ENCODE data around the gene C1QTNF3.

The C1QTNF3 gene

GRCh38 chr5:33973271-33973670 lies 69.7 kb downstream of the C1QTNF3 start:
- Histone ChIP-seq H3K23ac (ENCODE audit: low read length in 2 of 2) (no peak overlapping the region), H3K14ac (ENCODE audit: low read length in 2 of 2) (no peak overlapping the region), H3K36me3 (ENCODE audit: control insufficient read depth in 1 of 2, insufficient read depth in 2 of 2, low read depth in 1 of 2, low read length in 2 of 2) (no peaks in the 10 kb centered on the region), H3K4ac (ENCODE audit: low read depth in 1 of 2, low read length in 2 of 2) (no peak overlapping the region), H2BK15ac (ENCODE audit: low read depth, poor library complexity, severe bottlenecking) (no peak overlapping the region), H3K27me3 (ENCODE audit: control insufficient read depth in 1 of 2, insufficient read depth in 1 of 2, low read length in 2 of 2) (no peaks in the 10 kb centered on the region), H3K4me3 (ENCODE audit: insufficient read depth in 1 of 2, low read depth in 1 of 2, low read length in 2 of 2) (no peak overlapping the region), H2AFZ (ENCODE audit: low read depth, low read length) (no peak overlapping the region), H3K4me2 (ENCODE audit: low read length, poor library complexity, severe bottlenecking) (no peak overlapping the region), H2BK120ac (ENCODE audit: low read depth, low read length) (no peak overlapping the region), H3K4me1 (ENCODE audit: control insufficient read depth, insufficient read depth, low read depth, low read length) (no peaks in the 10 kb centered on the region), H4K8ac (ENCODE audit: low read length) (no peak overlapping the region), H2BK12ac (ENCODE audit: low read length in 2 of 2) (no peak overlapping the region), H3K18ac (ENCODE audit: low read depth in 1 of 2, low read length in 2 of 2) (no peak overlapping the region), H4K91ac (ENCODE audit: low read length) (no peak overlapping the region), H3K9ac (ENCODE audit: low read length) (no peak overlapping the region), H2BK5ac (ENCODE audit: low read depth, low read length, poor library complexity, severe bottlenecking) (no peak overlapping the region), H3K27ac (ENCODE audit: low read length, poor library complexity, severe bottlenecking) (no peak overlapping the region), H3K9me3 (ENCODE audit: control insufficient read depth, low read length) (no peaks in the 10 kb centered on the region), H2AK5ac (ENCODE audit: low read length, severe bottlenecking) (no peak overlapping the region), H3K79me1 (replicated peaks; ENCODE audit: low read length, poor library complexity, severe bottlenecking) (no peaks in the 10 kb centered on the region)
- no peak for DNase-seq
- 100% methylated on average over 2 of the region's 2 CpGs for WGBS

GRCh38 chr5:33969572-33970452 lies 73.2 kb downstream of the C1QTNF3 start:
- Histone ChIP-seq H3K27ac (ENCODE audit: low read length, poor library complexity, severe bottlenecking) (no peak overlapping the region), H3K4me1 (ENCODE audit: control insufficient read depth, insufficient read depth, low read depth, low read length) (no peaks in the 10 kb centered on the region)
- WGBS, result 55% methylated on average over 10 of the region's 10 CpGs

DNA sequence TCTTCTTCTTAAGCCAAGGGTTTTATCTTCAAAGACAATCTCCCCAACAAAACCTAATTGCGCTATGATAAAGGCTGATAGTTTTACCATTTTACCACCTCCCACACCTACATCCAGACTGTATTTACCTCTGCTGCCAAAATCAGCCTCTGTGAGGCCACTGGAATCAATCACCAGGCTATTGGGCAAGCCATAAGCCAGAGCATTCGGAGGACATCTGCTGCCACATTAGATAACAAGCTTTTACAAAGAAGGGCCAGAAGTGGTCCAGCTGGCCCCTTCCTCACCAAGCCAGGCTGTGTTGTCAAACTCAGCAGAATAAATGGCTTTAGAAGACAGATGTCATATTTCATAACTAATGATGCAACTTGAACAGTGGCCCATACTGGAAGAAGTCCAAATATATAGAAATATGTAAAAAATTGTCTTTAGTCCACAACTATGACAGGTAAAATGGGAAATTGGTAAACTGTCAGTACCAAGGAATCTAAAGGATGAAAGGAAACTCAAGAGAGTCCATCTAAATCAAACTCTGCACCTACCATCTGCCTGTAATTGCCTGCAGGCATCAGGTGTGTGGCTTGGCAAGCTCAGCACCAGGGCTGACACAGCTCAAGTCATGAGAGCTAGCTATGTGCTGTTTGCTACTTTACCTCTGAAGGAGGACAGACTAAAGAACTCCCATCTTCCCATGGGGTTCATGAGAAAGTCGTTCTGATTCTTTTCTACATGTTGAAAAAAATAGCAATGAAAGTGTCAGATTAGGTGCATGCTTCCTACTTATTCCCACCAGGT lies 74.6 kb downstream of the C1QTNF3 start:
- WGBS, result 96% methylated on average over 2 of the region's 3 CpGs

More at GRCh38 chr5:33969572-33970452, 73.2 kb downstream of the C1QTNF3 start:
- no peak overlapping the region for H2BK5ac ChIP-seq (ENCODE audit: low read depth, low read length, poor library complexity, severe bottlenecking)
- H3K9ac ChIP-seq (ENCODE audit: low read length), result peak overlapping the region; percentile 7
- H2AK5ac ChIP-seq (ENCODE audit: low read length, severe bottlenecking), result no peak overlapping the region
- no peak overlapping the region for H2AFZ ChIP-seq (ENCODE audit: low read depth, low read length)
- H3K9me3 ChIP-seq (ENCODE audit: control insufficient read depth, low read length), result no peaks in the 10 kb centered on the region
- no peak overlapping the region for H4K91ac ChIP-seq (ENCODE audit: low read length)
- H3K79me1 ChIP-seq (replicated peaks; ENCODE audit: low read length, poor library complexity, severe bottlenecking), result no peaks in the 10 kb centered on the region
- DNase-seq, result peak; percentile 67
- H4K8ac ChIP-seq (ENCODE audit: low read length), result no peak overlapping the region
- H3K4me3 ChIP-seq (ENCODE audit: insufficient read depth in 1 of 2, low read depth in 1 of 2, low read length in 2 of 2), result no peak overlapping the region
- peak overlapping the region in 1 of 2 experiments; percentile 45 for H2BK12ac ChIP-seq (ENCODE audit: low read length in 2 of 2)
- no peak overlapping the region for H3K14ac ChIP-seq (ENCODE audit: low read length in 2 of 2)
- H2BK15ac ChIP-seq (ENCODE audit: low read depth, poor library complexity, severe bottlenecking), result no peak overlapping the region
- no peak overlapping the region for H3K23ac ChIP-seq (ENCODE audit: low read length in 2 of 2)
- no peaks in the 10 kb centered on the region for H3K27me3 ChIP-seq (ENCODE audit: control insufficient read depth in 1 of 2, insufficient read depth in 1 of 2, low read length in 2 of 2)
- no peaks in the 10 kb centered on the region for H3K36me3 ChIP-seq (ENCODE audit: control insufficient read depth in 1 of 2, insufficient read depth in 2 of 2, low read depth in 1 of 2, low read length in 2 of 2)
- peak overlapping the region in 1 of 2 experiments; percentile 5 for H3K18ac ChIP-seq (ENCODE audit: low read depth in 1 of 2, low read length in 2 of 2)
- no peak overlapping the region for H3K4me2 ChIP-seq (ENCODE audit: low read length, poor library complexity, severe bottlenecking)
- H3K4ac ChIP-seq (ENCODE audit: low read depth in 1 of 2, low read length in 2 of 2), result no peak overlapping the region
- no peak overlapping the region for H2BK120ac ChIP-seq (ENCODE audit: low read depth, low read length)

More for the DNA sequence above, 74.6 kb downstream of the C1QTNF3 start:
- Histone ChIP-seq H2AFZ (ENCODE audit: low read depth, low read length) (no peak overlapping the region), H3K4me1 (ENCODE audit: control insufficient read depth, insufficient read depth, low read depth, low read length) (no peaks in the 10 kb centered on the region), H3K9me3 (ENCODE audit: control insufficient read depth, low read length) (no peaks in the 10 kb centered on the region), H4K91ac (ENCODE audit: low read length) (no peak overlapping the region), H2BK15ac (ENCODE audit: low read depth, poor library complexity, severe bottlenecking) (no peak overlapping the region), H3K9ac (ENCODE audit: low read length) (no peak overlapping the region), H3K23ac (ENCODE audit: low read length in 2 of 2) (no peak overlapping the region), H3K18ac (ENCODE audit: low read depth in 1 of 2, low read length in 2 of 2) (no peak overlapping the region), H2BK120ac (ENCODE audit: low read depth, low read length) (no peak overlapping the region), H3K27ac (ENCODE audit: low read length, poor library complexity, severe bottlenecking) (no peak overlapping the region), H3K27me3 (ENCODE audit: control insufficient read depth in 1 of 2, insufficient read depth in 1 of 2, low read length in 2 of 2) (peaks cover 0 to 5% of the 10 kb centered on the region in 2 experiments), H3K4me2 (ENCODE audit: low read length, poor library complexity, severe bottlenecking) (no peak overlapping the region), H3K36me3 (ENCODE audit: control insufficient read depth in 1 of 2, insufficient read depth in 2 of 2, low read depth in 1 of 2, low read length in 2 of 2) (no peaks in the 10 kb centered on the region), H4K8ac (ENCODE audit: low read length) (no peak overlapping the region), H2BK5ac (ENCODE audit: low read depth, low read length, poor library complexity, severe bottlenecking) (no peak overlapping the region), H3K4ac (ENCODE audit: low read depth in 1 of 2, low read length in 2 of 2) (no peak overlapping the region), H2BK12ac (ENCODE audit: low read length in 2 of 2) (no peak overlapping the region), H2AK5ac (ENCODE audit: low read length, severe bottlenecking) (no peak overlapping the region), H3K79me1 (replicated peaks; ENCODE audit: low read length, poor library complexity, severe bottlenecking) (no peaks in the 10 kb centered on the region), H3K14ac (ENCODE audit: low read length in 2 of 2) (no peak overlapping the region), H3K4me3 (ENCODE audit: insufficient read depth in 1 of 2, low read depth in 1 of 2, low read length in 2 of 2) (no peak overlapping the region)
- no peak for DNase-seq

All from mesenchymal stem cell (in vitro differentiated cells and primary cell).